Karpas-422 (cell line): ENCODE data around the gene FAM217B. TPM values are rescaled to one million over a fixed set of nuclear protein-coding genes. Genes with fewer than 3 reads are reported as not detected.

Source experiments
- DNase-seq: peaks from one replicate; pipeline ENCODE4 v3.0.0-alpha.2; 2015
- H2AFZ ChIP-seq: fragments of 200-600 bp; sonication (generic); 2 replicates; pipeline ENCODE4 v1.6.1; 2014; ENCODE audit warnings: antibody characterized with exemption, low read length, mixed read lengths
- H3K27ac ChIP-seq: fragments of 200-600 bp; sonication (generic); 2 replicates; pipeline ENCODE4 v1.5.1; 2014; ENCODE audit warnings: mild to moderate bottlenecking, low read length, moderate library complexity
- H3K27me3 ChIP-seq: fragments of 200-600 bp; sonication (generic); 2 replicates; pipeline ENCODE4 v1.6.1; 2014; ENCODE audit warnings: low read length, mixed read lengths
- H3K36me3 ChIP-seq: fragments of 200-600 bp; sonication (generic); 2 replicates; pipeline ENCODE4 v1.6.1; 2014; ENCODE audit warnings: low read length, mixed read lengths; ENCODE audit not compliant: insufficient read depth
- H3K4me1 ChIP-seq: fragments of 200-600 bp; sonication (generic); 2 replicates; pipeline ENCODE4 v1.6.1; 2014; ENCODE audit warnings: mild to moderate bottlenecking, low read length, mixed read lengths
- H3K4me2 ChIP-seq: fragments of 200-600 bp; sonication (generic); 2 replicates; pipeline ENCODE4 v1.6.1; 2014; ENCODE audit warnings: low read length, low read depth, mild to moderate bottlenecking; ENCODE audit not compliant: poor library complexity, severe bottlenecking
- H3K4me3 ChIP-seq: fragments of 200-600 bp; sonication (generic); 2 replicates; pipeline ENCODE4 v1.5.1; 2014; ENCODE audit warnings: mild to moderate bottlenecking, antibody characterized with exemption, low read length, mixed read lengths
- H3K79me2 ChIP-seq: fragments of 200-600 bp; sonication (generic); 2 replicates; pipeline ENCODE4 v1.6.1; 2014; ENCODE audit warnings: mild to moderate bottlenecking, low read length, mixed read lengths
- H3K9ac ChIP-seq: fragments of 200-600 bp; sonication (generic); 2 replicates; pipeline ENCODE4 v1.6.0; 2014; ENCODE audit warnings: low read length
- H3K9me2 ChIP-seq: fragments of 200-600 bp; sonication (generic), shearing (Covaris generic); replicated peaks from 2 replicates; pipeline ENCODE4 v1.6.0; 2014; ENCODE audit warnings: mild to moderate bottlenecking, low read length, moderate library complexity; ENCODE audit not compliant: insufficient read depth
- H3K9me3 ChIP-seq: fragments of 300-700, 200-600 bp; sonication (generic); 2 replicates; pipeline ENCODE4 v1.6.1; 2014; ENCODE audit warnings: low read length, mixed read lengths
- H4K20me1 ChIP-seq: fragments of 200-600 bp; sonication (generic); 2 replicates; pipeline ENCODE4 v1.6.1; 2014; ENCODE audit warnings: mild to moderate bottlenecking, antibody characterized with exemption, low read length, low read depth; ENCODE audit not compliant: insufficient read depth
- total RNA-seq: library from RNA; depleted of rRNA; stranded (reverse); fragments of >200 nt; shearing (Covaris generic); gene quantifications from 2 replicates; pipeline ENCODE4 v1.2.3, GENCODE V29; 2014; ENCODE audit warnings: low replicate concordance

The FAM217B gene
- total RNA-seq, 1 experiment from 2014 or later: 16.4 TPM

DNA sequence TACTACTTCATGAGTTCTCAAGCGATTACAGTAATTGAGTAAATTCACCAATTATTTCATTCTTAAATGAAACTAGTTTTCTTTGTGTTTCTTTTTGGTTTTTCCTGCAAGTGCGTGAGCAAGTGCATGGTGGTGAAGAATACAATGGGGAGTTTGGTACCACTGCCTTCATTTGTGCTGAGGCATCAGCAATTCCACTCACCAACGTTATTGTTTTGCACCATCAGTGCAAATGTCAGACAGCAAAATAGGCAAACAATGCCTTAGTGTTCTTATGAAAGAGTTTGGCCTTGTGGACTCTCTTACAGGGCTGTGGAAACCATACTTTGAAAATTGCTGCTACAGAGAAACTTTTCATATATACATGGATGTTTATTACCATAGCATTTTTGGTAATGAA is 26.2 kb downstream of the FAM217B start:
- H3K4me1 ChIP-seq: no peaks in the 10 kb centered on the region
- H3K9ac ChIP-seq: no peak overlapping the region
- H3K4me2 ChIP-seq: no peak overlapping the region
- no peak overlapping the region for H3K4me3 ChIP-seq
- H3K9me2 ChIP-seq: no peaks in the 10 kb centered on the region
- H3K27me3 ChIP-seq: no peaks in the 10 kb centered on the region
- H4K20me1 ChIP-seq: no peaks in the 10 kb centered on the region
- no peaks in the 10 kb centered on the region for H3K36me3 ChIP-seq
- H2AFZ ChIP-seq: no peak overlapping the region
- H3K79me2 ChIP-seq: no peaks in the 10 kb centered on the region
- H3K27ac ChIP-seq: no peak overlapping the region
- DNase-seq: no peak
- no peaks in the 10 kb centered on the region for H3K9me3 ChIP-seq

DNA sequence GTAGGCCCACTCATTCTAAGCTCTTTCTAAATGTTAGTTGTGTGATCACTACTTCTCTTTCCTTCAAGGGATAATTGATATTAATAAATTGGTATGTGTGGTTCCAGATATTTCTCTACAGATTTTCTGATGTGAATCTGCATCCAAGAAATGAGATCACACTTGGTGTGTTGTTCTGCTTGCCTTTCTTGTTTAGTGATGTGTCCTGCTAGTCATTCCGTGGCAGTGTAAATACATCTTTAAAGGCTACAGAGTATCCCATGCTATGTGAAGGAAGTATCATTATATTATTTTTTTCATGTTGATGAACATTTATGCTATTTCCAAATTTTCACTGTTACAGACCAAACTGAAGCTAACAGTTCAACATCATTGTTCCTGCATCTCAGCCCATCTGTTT is 31.2 kb downstream of the FAM217B start:
- Histone ChIP-seq H3K4me3 (no peak overlapping the region), H3K27me3 (no peaks in the 10 kb centered on the region), H3K9me3 (no peaks in the 10 kb centered on the region), H3K4me2 (no peak overlapping the region), H3K9me2 (no peaks in the 10 kb centered on the region), H3K9ac (no peak overlapping the region), H2AFZ (no peak overlapping the region), H3K79me2 (no peaks in the 10 kb centered on the region), H3K27ac (no peak overlapping the region), H3K4me1 (no peaks in the 10 kb centered on the region), H3K36me3 (no peaks in the 10 kb centered on the region), H4K20me1 (no peaks in the 10 kb centered on the region)
- DNase-seq: no peak

DNA sequence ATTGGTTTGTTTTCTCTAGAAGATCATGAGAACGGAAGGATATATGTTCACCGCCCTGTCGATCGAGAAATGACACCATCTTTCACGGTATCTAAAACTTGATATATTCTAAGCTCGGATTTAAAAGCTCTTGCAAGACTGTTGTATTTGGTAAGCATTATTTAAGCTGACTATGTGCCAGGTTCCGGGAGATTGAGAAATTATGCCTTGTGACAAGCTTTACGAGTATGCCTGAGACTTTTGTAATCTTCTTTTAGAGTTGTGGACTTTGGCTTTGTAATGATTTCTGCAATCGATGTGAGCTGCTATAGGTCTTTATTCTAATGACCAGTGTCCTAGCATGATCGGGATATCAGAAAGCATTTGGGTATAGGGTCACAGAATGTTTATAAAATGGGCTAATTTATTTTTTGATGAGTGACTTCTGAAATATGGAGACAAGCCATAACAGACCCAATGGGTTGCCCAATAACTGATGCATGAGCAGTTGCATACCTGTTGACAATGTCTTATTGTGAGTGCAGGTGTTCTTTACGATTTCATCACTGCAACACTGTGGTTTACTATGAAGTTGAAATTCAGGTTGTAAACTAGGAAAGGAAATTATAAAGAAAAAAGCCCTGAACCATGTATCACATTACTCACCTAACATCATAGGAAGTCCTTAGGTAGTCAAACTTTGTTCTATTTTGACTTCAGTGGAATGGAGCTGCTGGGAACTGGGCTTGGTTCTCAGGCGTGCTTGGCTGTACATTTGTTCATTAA is 32.0 kb downstream of the FAM217B start:
- Histone ChIP-seq H3K79me2 (no peaks in the 10 kb centered on the region), H3K36me3 (no peaks in the 10 kb centered on the region), H3K9ac (no peak overlapping the region), H3K4me2 (no peak overlapping the region), H3K9me3 (no peaks in the 10 kb centered on the region), H3K27me3 (no peaks in the 10 kb centered on the region), H3K9me2 (no peaks in the 10 kb centered on the region), H3K27ac (no peak overlapping the region), H4K20me1 (no peaks in the 10 kb centered on the region), H3K4me1 (no peaks in the 10 kb centered on the region), H3K4me3 (no peak overlapping the region), H2AFZ (no peak overlapping the region)
- no peak for DNase-seq

DNA sequence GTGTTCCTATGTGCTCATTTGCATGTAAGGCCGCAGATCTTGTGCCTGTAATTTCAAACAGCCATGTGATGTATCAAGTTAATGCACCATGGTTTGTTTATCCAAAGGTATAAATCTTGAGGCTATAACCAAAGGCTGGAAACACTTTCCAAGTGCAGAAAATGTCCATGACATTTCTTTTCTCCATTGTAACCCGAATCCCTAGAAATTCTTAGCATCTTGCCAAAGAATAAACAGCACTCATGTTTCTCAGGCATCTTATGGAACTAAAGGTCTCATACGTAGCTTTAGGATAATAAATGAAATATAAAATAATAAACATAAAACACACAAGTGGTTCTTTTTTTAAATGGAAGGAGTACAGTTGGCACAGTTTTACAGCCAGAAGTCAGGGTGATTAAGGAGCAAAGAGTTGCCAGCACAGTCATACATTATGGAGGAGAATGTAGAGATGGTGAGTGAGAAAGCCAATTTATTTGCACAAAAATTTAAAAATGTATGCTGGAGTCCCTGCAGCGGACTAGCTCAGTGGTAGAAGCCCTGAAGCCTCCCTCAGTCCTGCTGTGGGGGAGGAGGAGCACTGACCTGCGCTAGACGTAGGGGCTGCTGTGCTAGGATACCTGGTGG is 36.1 kb downstream of the FAM217B start:
- Histone ChIP-seq H3K9ac (no peak overlapping the region), H3K9me3 (no peaks in the 10 kb centered on the region), H3K36me3 (no peaks in the 10 kb centered on the region), H3K9me2 (no peaks in the 10 kb centered on the region), H4K20me1 (no peaks in the 10 kb centered on the region), H3K4me2 (no peak overlapping the region), H3K4me3 (no peak overlapping the region), H2AFZ (no peak overlapping the region), H3K79me2 (no peaks in the 10 kb centered on the region), H3K27me3 (no peaks in the 10 kb centered on the region), H3K27ac (no peak overlapping the region), H3K4me1 (no peaks in the 10 kb centered on the region)
- no peak for DNase-seq

DNA sequence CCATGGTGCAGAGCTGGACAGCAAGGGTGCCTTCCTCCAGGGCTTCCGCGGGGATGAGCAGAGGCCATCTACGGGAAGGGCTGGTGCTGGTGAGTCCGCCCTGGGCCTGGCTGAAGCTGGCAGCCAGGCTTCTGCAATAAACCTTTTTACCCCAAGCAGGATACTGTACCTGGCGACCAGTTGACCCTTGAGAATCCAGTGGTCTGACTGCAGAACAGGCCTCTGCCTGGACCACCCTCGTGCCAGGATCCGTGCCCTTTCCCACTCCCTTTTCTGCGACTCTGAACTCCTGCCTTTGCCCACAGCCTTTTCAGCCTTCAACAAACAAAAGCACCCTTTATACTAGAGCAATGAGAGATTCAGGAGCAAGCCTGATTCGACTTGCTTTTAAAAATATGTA is 36.9 kb downstream of the FAM217B start:
- no peaks in the 10 kb centered on the region for H3K27me3 ChIP-seq
- no peaks in the 10 kb centered on the region for H3K9me2 ChIP-seq
- H2AFZ ChIP-seq: no peak overlapping the region
- no peaks in the 10 kb centered on the region for H3K79me2 ChIP-seq
- H3K4me2 ChIP-seq: no peak overlapping the region
- no peaks in the 10 kb centered on the region for H3K9me3 ChIP-seq
- H3K4me1 ChIP-seq: no peaks in the 10 kb centered on the region
- H3K36me3 ChIP-seq: no peaks in the 10 kb centered on the region
- no peaks in the 10 kb centered on the region for H4K20me1 ChIP-seq
- no peak overlapping the region for H3K9ac ChIP-seq
- H3K4me3 ChIP-seq: no peak overlapping the region
- no peak for DNase-seq
- H3K27ac ChIP-seq: no peak overlapping the region

DNA sequence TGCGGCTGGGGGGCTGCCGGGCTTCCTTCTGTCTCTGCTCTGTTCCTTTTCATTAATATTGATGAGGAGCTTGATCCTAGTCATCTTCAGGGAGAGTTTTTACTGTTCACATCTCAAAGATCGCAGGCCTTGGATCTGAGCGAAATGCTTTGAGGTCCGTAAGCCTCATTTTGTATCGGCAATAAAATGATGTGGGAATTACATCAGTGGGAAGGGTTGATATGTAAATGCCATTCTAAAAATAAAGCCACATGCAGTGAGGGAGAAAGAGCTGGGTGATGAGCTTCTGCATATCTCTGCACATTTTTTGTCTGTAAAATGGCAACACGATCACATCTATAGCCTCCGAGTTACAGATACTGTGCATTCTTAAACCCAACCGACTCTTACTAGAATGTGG is 42.9 kb downstream of the FAM217B start:
- H3K9me2 ChIP-seq: no peaks in the 10 kb centered on the region
- no peak overlapping the region for H3K4me3 ChIP-seq
- no peaks in the 10 kb centered on the region for H3K9me3 ChIP-seq
- no peaks in the 10 kb centered on the region for H4K20me1 ChIP-seq
- DNase-seq: no peak
- no peak overlapping the region for H2AFZ ChIP-seq
- H3K79me2 ChIP-seq: no peaks in the 10 kb centered on the region
- no peaks in the 10 kb centered on the region for H3K4me1 ChIP-seq
- no peak overlapping the region for H3K27ac ChIP-seq
- no peaks in the 10 kb centered on the region for H3K27me3 ChIP-seq
- no peak overlapping the region for H3K9ac ChIP-seq
- H3K4me2 ChIP-seq: no peak overlapping the region
- no peaks in the 10 kb centered on the region for H3K36me3 ChIP-seq

DNA sequence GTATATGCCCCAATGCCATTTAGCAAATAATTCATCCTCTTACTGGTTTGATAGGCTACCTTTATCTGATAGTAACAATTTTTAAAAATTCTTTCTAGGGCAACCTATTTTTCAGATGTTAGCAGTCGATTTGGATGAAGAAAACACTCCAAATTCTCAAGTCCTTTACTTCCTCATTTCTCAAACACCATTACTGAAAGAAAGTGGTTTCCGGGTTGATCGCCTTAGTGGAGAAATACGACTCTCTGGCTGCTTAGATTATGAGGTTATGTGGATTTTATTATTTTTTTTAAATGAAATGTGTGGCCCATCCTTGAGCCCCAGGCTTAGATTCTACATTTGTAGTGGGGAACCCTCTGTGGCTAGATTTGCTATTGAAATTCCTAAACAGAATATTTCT is 44.4 kb downstream of the FAM217B start:
- H3K9me3 ChIP-seq: no peaks in the 10 kb centered on the region
- no peaks in the 10 kb centered on the region for H3K9me2 ChIP-seq
- no peaks in the 10 kb centered on the region for H4K20me1 ChIP-seq
- H3K4me2 ChIP-seq: no peak overlapping the region
- no peak overlapping the region for H3K9ac ChIP-seq
- no peaks in the 10 kb centered on the region for H3K27me3 ChIP-seq
- no peak for DNase-seq
- no peak overlapping the region for H3K4me3 ChIP-seq
- H3K27ac ChIP-seq: no peak overlapping the region
- no peaks in the 10 kb centered on the region for H3K36me3 ChIP-seq
- H2AFZ ChIP-seq: no peak overlapping the region
- H3K79me2 ChIP-seq: no peaks in the 10 kb centered on the region
- no peaks in the 10 kb centered on the region for H3K4me1 ChIP-seq

DNA sequence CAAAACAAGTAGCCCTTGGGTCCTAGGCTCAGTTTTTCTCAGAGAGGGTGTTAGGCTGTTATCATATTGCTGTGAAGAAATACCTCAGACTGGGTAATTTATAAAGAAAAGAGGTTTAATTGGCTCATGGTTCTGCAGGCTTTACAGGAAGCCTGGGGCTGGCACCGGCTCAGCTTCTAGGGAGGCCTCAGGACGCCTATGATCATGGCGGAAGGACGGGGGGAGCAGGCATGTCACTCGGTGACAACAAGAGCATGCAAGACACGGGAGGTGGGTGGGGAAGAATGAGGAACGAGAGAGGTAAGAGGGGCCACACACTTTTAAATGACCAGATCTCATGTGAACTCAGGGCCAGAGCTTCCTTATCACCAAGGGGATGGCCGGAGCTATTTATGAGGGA is 45.0 kb downstream of the FAM217B start:
- no peak overlapping the region for H3K9ac ChIP-seq
- H3K4me2 ChIP-seq: no peak overlapping the region

More for the DNA sequence above, 45.0 kb downstream of the FAM217B start:
- Histone ChIP-seq H3K4me1 (no peaks in the 10 kb centered on the region), H3K9me2 (no peaks in the 10 kb centered on the region), H4K20me1 (no peaks in the 10 kb centered on the region), H2AFZ (no peak overlapping the region), H3K79me2 (no peaks in the 10 kb centered on the region), H3K4me3 (no peak overlapping the region), H3K9me3 (no peaks in the 10 kb centered on the region), H3K27ac (no peak overlapping the region), H3K27me3 (no peaks in the 10 kb centered on the region), H3K36me3 (no peaks in the 10 kb centered on the region)
- DNase-seq: no peak
